C4-2B (cell line): ENCODE results near the gene RTL3.

ENCODE experiments used
- H3K27ac ChIP-seq: fragments of 450-650 bp; 2 replicates; pipeline ENCODE4 v1.5.1; 2017
- ZFX ChIP-seq: fragments of 450-650 bp; IDR thresholded peaks from 2 replicates; pipeline ENCODE4 v1.6.1; 2017
- TF ChIP-seq, protein P1 (sequence below): fragments of 450-650 bp; conservative IDR thresholded peaks from 2 replicates; pipeline ENCODE4 v1.5.1; 2017; ENCODE audit warnings: mild to moderate bottlenecking

The RTL3 gene

GRCh38 chrX:78673246-78673645 lies 14.1 kb upstream of the RTL3 start:
- no peak for TF ChIP-seq ZFX
- H3K27ac ChIP-seq: no peak overlapping the region

GRCh38 chrX:78665342-78665741 lies 6.2 kb upstream of the RTL3 start:
- H3K27ac ChIP-seq: no peak overlapping the region
- TF ChIP-seq, protein P1, sequence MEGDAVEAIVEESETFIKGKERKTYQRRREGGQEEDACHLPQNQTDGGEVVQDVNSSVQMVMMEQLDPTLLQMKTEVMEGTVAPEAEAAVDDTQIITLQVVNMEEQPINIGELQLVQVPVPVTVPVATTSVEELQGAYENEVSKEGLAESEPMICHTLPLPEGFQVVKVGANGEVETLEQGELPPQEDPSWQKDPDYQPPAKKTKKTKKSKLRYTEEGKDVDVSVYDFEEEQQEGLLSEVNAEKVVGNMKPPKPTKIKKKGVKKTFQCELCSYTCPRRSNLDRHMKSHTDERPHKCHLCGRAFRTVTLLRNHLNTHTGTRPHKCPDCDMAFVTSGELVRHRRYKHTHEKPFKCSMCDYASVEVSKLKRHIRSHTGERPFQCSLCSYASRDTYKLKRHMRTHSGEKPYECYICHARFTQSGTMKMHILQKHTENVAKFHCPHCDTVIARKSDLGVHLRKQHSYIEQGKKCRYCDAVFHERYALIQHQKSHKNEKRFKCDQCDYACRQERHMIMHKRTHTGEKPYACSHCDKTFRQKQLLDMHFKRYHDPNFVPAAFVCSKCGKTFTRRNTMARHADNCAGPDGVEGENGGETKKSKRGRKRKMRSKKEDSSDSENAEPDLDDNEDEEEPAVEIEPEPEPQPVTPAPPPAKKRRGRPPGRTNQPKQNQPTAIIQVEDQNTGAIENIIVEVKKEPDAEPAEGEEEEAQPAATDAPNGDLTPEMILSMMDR: no peak
- TF ChIP-seq ZFX: no peak

- H3K27ac ChIP-seq: no peak overlapping the region
- TF ChIP-seq ZFX: no peak
- TF ChIP-seq, protein P1: no peak
Observed at GRCh38 chrX:78661836-78662235, 2.7 kb upstream of the RTL3 start.

- H3K27ac ChIP-seq: no peak overlapping the region
- TF ChIP-seq, protein P1: no peak
- TF ChIP-seq ZFX: no peak
Observed at GRCh38 chrX:78659955-78660354, 827 bp upstream of the RTL3 start.

DNA sequence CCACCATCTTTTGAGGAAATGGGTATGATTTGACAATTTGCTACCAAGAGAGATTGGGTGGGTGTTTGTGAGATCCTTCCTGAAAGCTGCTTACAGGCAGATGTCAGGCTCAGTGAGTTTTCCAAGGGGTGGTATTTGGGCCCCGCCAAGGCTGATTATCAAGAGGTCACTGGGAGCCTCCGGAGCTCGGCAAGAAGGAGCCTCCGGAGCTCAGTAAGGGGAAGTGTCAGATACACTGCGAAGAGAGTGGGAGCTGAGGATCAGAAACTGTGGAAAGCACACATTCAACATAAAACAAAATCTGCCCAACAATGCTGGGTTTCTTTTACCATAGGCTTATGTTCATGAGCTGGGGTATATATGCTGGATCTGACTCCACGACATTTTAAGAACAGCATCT lies 714 bp downstream of the RTL3 start:
- no peak for TF ChIP-seq ZFX
- TF ChIP-seq, protein P1: no peak

DNA sequence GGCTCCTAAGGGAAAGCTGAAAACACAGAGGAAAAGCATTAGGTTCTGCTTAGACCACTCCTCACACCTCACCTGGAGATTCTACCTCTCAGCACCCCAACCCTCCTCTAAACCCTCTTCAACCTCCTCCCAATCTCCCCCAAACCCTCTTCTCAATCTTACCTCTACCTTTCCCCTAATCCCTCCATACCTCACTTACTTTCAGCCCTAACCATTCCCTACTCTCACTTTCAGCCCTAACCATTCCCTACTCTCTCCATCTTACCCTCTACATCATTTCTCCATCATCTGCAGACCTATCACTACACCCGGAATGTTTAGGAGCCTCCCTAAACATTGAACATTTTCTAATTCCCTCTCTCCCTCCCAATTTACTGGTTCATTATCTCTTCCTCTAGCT lies 3.5 kb downstream of the RTL3 start:
- no peak overlapping the region for H3K27ac ChIP-seq
- TF ChIP-seq, protein P1: no peak
- TF ChIP-seq ZFX: no peak

More for the DNA sequence above, 714 bp downstream of the RTL3 start:
- no peak overlapping the region for H3K27ac ChIP-seq

- no peak overlapping the region for H3K27ac ChIP-seq
- TF ChIP-seq ZFX: no peak
- TF ChIP-seq, protein P1: no peak
Observed at GRCh38 chrX:78653118-78653822, 5.9 kb downstream of the RTL3 start.

DNA sequence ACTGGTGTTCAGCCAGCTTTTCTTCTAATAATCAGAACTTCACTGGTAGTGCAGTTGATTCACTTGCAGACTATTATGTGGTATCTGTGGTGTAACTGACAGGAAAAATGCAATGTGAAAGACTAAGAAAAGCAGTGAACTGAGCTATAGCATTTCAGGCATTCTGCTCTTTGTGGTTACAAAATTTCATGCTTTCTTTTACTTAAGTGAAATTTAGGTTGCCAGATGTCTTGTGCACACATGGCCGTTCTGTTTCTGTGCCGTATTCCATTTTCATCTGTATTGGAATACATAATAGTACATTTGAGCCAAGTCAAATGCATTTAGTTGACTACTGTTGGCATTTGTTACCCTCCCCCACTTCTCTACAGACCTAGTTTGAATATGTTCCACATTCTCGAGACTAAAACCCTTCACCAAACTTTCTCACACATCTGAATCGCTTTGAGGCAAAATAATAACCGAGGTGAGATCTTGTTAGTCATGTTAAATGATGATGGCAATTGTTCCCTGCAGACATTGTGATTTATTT lies 8.2 kb downstream of the RTL3 start:
- TF ChIP-seq, protein P1: no peak
- TF ChIP-seq ZFX: no peak
- H3K27ac ChIP-seq: no peak overlapping the region
